Activated CD8-positive, alpha-beta T cell treated with anti-CD3 and anti-CD28 coated beads for 36 hours (primary cell): ENCODE results near the gene MTHFD2. TPM values are rescaled to one million over a fixed set of nuclear protein-coding genes. Genes with fewer than 3 reads are reported as not detected.

Source experiments
- ATAC-seq: fragments of 200-7000 bp; cut with Tn5 transposase; one replicate; pipeline ENCODE4 v1.10.0; 2021; ENCODE audit warnings: mild to moderate bottlenecking, moderate library complexity
- CTCF ChIA-PET: fragments of 350-600 bp; sonication (Branson Sonifier 250); formaldehyde crosslinking; loops from one replicate; lab custom pipeline; 2021; ENCODE audit warnings: antibody characterized with exemption; lab: Charles Lee
- POLR2A ChIA-PET: fragments of 350-600 bp; sonication (Branson Sonifier 250); formaldehyde crosslinking; loops from one replicate; lab custom pipeline; 2021; ENCODE audit warnings: antibody characterized with exemption; lab: Charles Lee
- DNase-seq: peaks from one replicate; pipeline ENCODE4 v3.0.0-alpha.2; 2020
- H3K27ac Mint-ChIP-seq: one replicate; pipeline ENCODE4 v1.8.0; 2021; ENCODE audit warnings: mild to moderate bottlenecking, mixed read lengths
- H3K27me3 Mint-ChIP-seq: one replicate; pipeline ENCODE4 v1.8.0; 2021; ENCODE audit warnings: mixed read lengths
- H3K36me3 Mint-ChIP-seq: one replicate; pipeline ENCODE4 v1.8.0; 2021; ENCODE audit warnings: low read depth, mixed read lengths
- H3K4me1 Mint-ChIP-seq: one replicate; pipeline ENCODE4 v1.8.0; 2021; ENCODE audit warnings: low read depth, mixed read lengths
- H3K4me3 Mint-ChIP-seq: one replicate; pipeline ENCODE4 v1.8.0; 2021; ENCODE audit warnings: mild to moderate bottlenecking, moderate library complexity, mixed read lengths
- H3K9me3 Mint-ChIP-seq: one replicate; pipeline ENCODE4 v1.8.0; 2021; ENCODE audit warnings: mixed read lengths
- CTCF ChIP-seq: fragments of 200-600 bp; IDR thresholded peaks from one replicate; pipeline ENCODE4 v1.8.0; 2022; ENCODE audit warnings: antibody characterized with exemption, mild to moderate bottlenecking
- intact Hi-C: fragments of 100-400 bp; cut with micrococcal nuclease; formaldehyde crosslinking; loops from one replicate; pipeline ENCODE4 v1.10.0; 2022
- total RNA-seq, 2 experiments: library from RNA; stranded (reverse); gene quantifications; one replicate each; pipeline ENCODE4 v1.2.3, GENCODE V29; 2021

The MTHFD2 gene
- total RNA-seq, 2 experiments from 2014 or later: 348 to 361 TPM

- CTCF ChIA-PET: interaction anchor here (0.6 to 3.1 kb wide), 4 partner anchors 9 to 331 kb away, joined by 3 to 13 read pairs (median 9); partner anchors contain the start of genes BOLA3 and MOB1A
- no peak for ATAC-seq
- intact Hi-C loops: no loop called here
- POLR2A ChIA-PET: interaction anchor here (1.0 to 3.4 kb wide), 3 partner anchors 9 to 44 kb away, joined by 5 to 20 read pairs (median 7); partner anchors contain the start of genes BOLA3 and MOB1A
- Mint-ChIP-seq H3K27ac (peak overlapping the region; percentile 42), H3K4me3 (no peak overlapping the region), H3K36me3 (peaks cover 41% of the 10 kb centered on the region), H3K4me1 (no peaks in the 10 kb centered on the region), H3K9me3 (no peaks in the 10 kb centered on the region), H3K27me3 (no peaks in the 10 kb centered on the region)
- no peak for DNase-seq
- TF ChIP-seq CTCF: no peak
Measured at GRCh38 chr2:74155830-74156229, 42.6 kb upstream of the MTHFD2 start.

GRCh38 chr2:74162951-74163350, 35.5 kb upstream of the MTHFD2 start:
- DNase-seq: no peak
- no peak for TF ChIP-seq CTCF
- Mint-ChIP-seq H3K9me3 (no peaks in the 10 kb centered on the region), H3K36me3 (peaks cover 45% of the 10 kb centered on the region), H3K27me3 (no peaks in the 10 kb centered on the region), H3K4me1 (peaks cover 6% of the 10 kb centered on the region), H3K27ac (no peak overlapping the region), H3K4me3 (no peak overlapping the region)
- ChIA-PET CTCF (interaction anchor here (1.0 to 3.1 kb wide), 3 partner anchors 11 to 339 kb away, joined by 4 to 11 read pairs (median 5); partner anchors contain the start of gene MOB1A), POLR2A (interaction anchor here (1.8 kb wide), 1 partner anchor 36 kb away, joined by 9 read pairs; the partner anchor contains the start of gene MTHFD2)
- intact Hi-C loops: no loop called here
- ATAC-seq: no peak

- ATAC-seq (no peak), DNase-seq (no peak)
- no peaks in the 10 kb centered on the region for H3K9me3 Mint-ChIP-seq
- no peaks in the 10 kb centered on the region for H3K27me3 Mint-ChIP-seq
- ChIA-PET CTCF (interaction anchor here (1.0 to 3.1 kb wide), 2 partner anchors 13 to 257 kb away, joined by 3 to 11 read pairs; partner anchors contain the start of gene MOB1A), POLR2A (interaction anchor here (1.4 to 1.5 kb wide), 2 partner anchors 14 kb away, joined by 5 to 6 read pairs; partner anchors contain the start of gene MOB1A)
- H3K27ac Mint-ChIP-seq: peak overlapping the region; percentile 46
- TF ChIP-seq CTCF: no peak
- peaks cover 38% of the 10 kb centered on the region for H3K36me3 Mint-ChIP-seq
- H3K4me3 Mint-ChIP-seq: no peak overlapping the region
- intact Hi-C loops: no loop called here
- peaks cover 17% of the 10 kb centered on the region for H3K4me1 Mint-ChIP-seq
Measured at GRCh38 chr2:74164761-74165160, 33.7 kb upstream of the MTHFD2 start.

- CTCF ChIA-PET: interaction anchor here (0.7 to 3.9 kb wide), 5 partner anchors 10 to 21 kb away, joined by 3 to 31 read pairs (median 4); partner anchors contain the start of gene MOB1A
- H3K9me3 Mint-ChIP-seq: no peaks in the 10 kb centered on the region
- intact Hi-C loops: no loop called here
- H3K27me3 Mint-ChIP-seq: no peaks in the 10 kb centered on the region
- H3K4me3 Mint-ChIP-seq: no peak overlapping the region
- H3K4me1 Mint-ChIP-seq: peaks cover 28% of the 10 kb centered on the region
- peak overlapping the region; percentile 80 for H3K27ac Mint-ChIP-seq
- POLR2A ChIA-PET: interaction anchor here (0.7 to 6.1 kb wide), 5 partner anchors 10 to 37 kb away, joined by 3 to 53 read pairs (median 7); partner anchors contain the start of genes MOB1A and MTHFD2
- DNase-seq (no peak), ATAC-seq (peak; percentile 89)
- H3K36me3 Mint-ChIP-seq: peaks cover 53% of the 10 kb centered on the region
- TF ChIP-seq CTCF: no peak
Measured at GRCh38 chr2:74168739-74169138, 29.7 kb upstream of the MTHFD2 start.

- intact Hi-C loops: no loop called here
- H3K27me3 Mint-ChIP-seq: no peaks in the 10 kb centered on the region
- H3K4me1 Mint-ChIP-seq: peaks cover 45% of the 10 kb centered on the region
- H3K27ac Mint-ChIP-seq: peak overlapping the region; percentile 27
- ChIA-PET CTCF (no interaction called here), POLR2A (interaction anchor here (0.9 to 1.3 kb wide), 6 partner anchors 9 to 31 kb away, joined by 3 to 4 read pairs (median 3); no protein-coding TSS in a partner anchor)
- H3K36me3 Mint-ChIP-seq: peaks cover 42% of the 10 kb centered on the region
- no peak for ATAC-seq
- H3K4me3 Mint-ChIP-seq: no peak overlapping the region
- H3K9me3 Mint-ChIP-seq: no peaks in the 10 kb centered on the region
- TF ChIP-seq CTCF: no peak
- DNase-seq: no peak
Measured at GRCh38 chr2:74174909-74175308, 23.5 kb upstream of the MTHFD2 start.
